ENCODE results near the gene HBEGF.

Gene HBEGF

DNA sequence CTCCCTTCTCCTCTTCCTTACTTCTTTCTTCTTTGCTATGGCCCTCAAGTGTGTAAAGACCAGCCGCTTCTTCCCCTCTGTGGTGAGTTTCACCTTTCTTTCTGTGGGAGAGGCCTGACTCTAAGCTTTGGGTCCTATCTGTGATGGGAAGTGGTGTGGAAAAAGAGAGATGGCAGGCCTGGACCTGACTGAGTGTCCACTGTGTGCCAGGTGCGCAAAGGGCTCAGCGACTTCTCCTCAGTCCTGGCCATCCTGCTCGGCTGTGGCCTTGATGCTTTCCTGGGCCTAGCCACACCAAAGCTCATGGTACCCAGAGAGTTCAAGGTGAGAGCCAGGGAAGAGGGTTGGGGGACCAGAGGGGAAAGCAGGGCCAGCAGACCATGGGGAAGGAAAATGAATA is 19.5 kb upstream of the HBEGF start:
- no peak for TF ChIP-seq EZH2 (IDR thresholded peaks at IDR 0.05; ENCODE audit: borderline replicate concordance, low read depth, low read length, severe bottlenecking)
- H3K4me2 ChIP-seq (ENCODE audit: insufficient read depth, low read length): no peak overlapping the region
- H3K9ac ChIP-seq (ENCODE audit: low read depth, low read length): no peak overlapping the region
- H2AFZ ChIP-seq (ENCODE audit: low read depth, low read length): no peak overlapping the region
- H3K4me1 ChIP-seq (ENCODE audit: insufficient read depth, low read length): no peaks in the 10 kb centered on the region
- H3K27ac ChIP-seq (ENCODE audit: low read length): no peak overlapping the region
- no peaks in the 10 kb centered on the region for H3K36me3 ChIP-seq (ENCODE audit: insufficient read depth, low read length)
- ATAC-seq (ENCODE audit: insufficient read depth, low read depth) (no peak), DNase-seq (no peak)
- H3K4me3 ChIP-seq (ENCODE audit: low read depth in 1 of 2, low read length in 2 of 2): no peak overlapping the region
- H3K27me3 ChIP-seq (ENCODE audit: insufficient read depth, low read length, poor library complexity): no peaks in the 10 kb centered on the region
- no peaks in the 10 kb centered on the region for H4K20me1 ChIP-seq (ENCODE audit: insufficient read depth, low read length)
- no peaks in the 10 kb centered on the region for H3K79me2 ChIP-seq (ENCODE audit: insufficient read depth, low read length)
- no peaks in the 10 kb centered on the region for H3K9me3 ChIP-seq (ENCODE audit: insufficient read depth, low read length, severe bottlenecking)

DNA sequence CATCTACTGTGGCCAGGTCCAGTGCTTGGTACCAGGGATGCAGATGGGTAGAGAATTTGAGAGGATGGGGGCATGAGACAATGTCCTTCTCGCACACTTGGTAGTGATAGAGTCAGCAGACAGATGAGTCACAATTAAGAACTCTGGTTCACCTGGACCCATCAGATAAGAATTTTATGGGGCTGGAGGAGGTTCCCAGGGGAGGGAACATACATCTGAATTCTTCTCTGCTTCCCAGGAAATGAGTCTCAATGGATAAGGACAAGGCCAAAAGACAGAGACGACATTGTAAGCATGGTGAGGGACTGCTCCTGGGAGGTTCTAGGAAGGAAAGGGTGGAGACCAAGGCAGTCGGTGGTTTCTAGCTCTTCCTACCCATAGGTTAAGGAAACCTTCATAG is 18.9 kb upstream of the HBEGF start:
- TF ChIP-seq EZH2 (IDR thresholded peaks at IDR 0.05; ENCODE audit: borderline replicate concordance, low read depth, low read length, severe bottlenecking) (no peak), CTCF (IDR thresholded peaks at IDR 0.05; ENCODE audit: borderline replicate concordance, extremely low read depth, low read length, poor library complexity, severe bottlenecking) (no peak)

DNA sequence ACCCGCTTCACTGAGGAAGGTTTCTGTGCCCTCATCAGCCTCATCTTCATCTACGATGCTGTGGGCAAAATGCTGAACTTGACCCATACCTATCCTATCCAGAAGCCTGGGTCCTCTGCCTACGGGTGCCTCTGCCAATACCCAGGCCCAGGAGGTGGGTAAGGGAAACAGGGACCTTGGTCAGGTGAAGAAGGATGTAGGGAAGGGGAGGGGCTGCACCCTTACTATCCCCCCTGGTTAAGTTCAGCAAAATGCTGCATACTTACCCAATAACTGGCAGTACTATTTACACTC is 18.0 kb upstream of the HBEGF start:
- no peaks in the 10 kb centered on the region for H3K4me1 ChIP-seq (ENCODE audit: insufficient read depth, low read length)
- H4K20me1 ChIP-seq (ENCODE audit: insufficient read depth, low read length): no peaks in the 10 kb centered on the region
- H3K9me3 ChIP-seq (ENCODE audit: insufficient read depth, low read length, severe bottlenecking): no peaks in the 10 kb centered on the region
- no peak overlapping the region for H3K4me2 ChIP-seq (ENCODE audit: insufficient read depth, low read length)
- no peaks in the 10 kb centered on the region for H3K27me3 ChIP-seq (ENCODE audit: insufficient read depth, low read length, poor library complexity)
- H3K9ac ChIP-seq (ENCODE audit: low read depth, low read length): no peak overlapping the region
- H3K79me2 ChIP-seq (ENCODE audit: insufficient read depth, low read length): no peaks in the 10 kb centered on the region
- ATAC-seq (ENCODE audit: insufficient read depth, low read depth) (no peak), DNase-seq (no peak)
- H3K27ac ChIP-seq (ENCODE audit: low read length): no peak overlapping the region
- no peak for TF ChIP-seq EZH2 (IDR thresholded peaks at IDR 0.05; ENCODE audit: borderline replicate concordance, low read depth, low read length, severe bottlenecking)
- TF ChIP-seq CTCF (IDR thresholded peaks at IDR 0.05; ENCODE audit: borderline replicate concordance, extremely low read depth, low read length, poor library complexity, severe bottlenecking): no peak
- H3K4me3 ChIP-seq (ENCODE audit: low read depth in 1 of 2, low read length in 2 of 2): no peak overlapping the region
- no peak overlapping the region for H2AFZ ChIP-seq (ENCODE audit: low read depth, low read length)
- no peaks in the 10 kb centered on the region for H3K36me3 ChIP-seq (ENCODE audit: insufficient read depth, low read length)

More for the DNA sequence above, 18.9 kb upstream of the HBEGF start:
- Histone ChIP-seq H3K9ac (ENCODE audit: low read depth, low read length) (no peak overlapping the region), H3K79me2 (ENCODE audit: insufficient read depth, low read length) (no peaks in the 10 kb centered on the region), H3K9me3 (ENCODE audit: insufficient read depth, low read length, severe bottlenecking) (no peaks in the 10 kb centered on the region), H3K4me3 (ENCODE audit: low read depth in 1 of 2, low read length in 2 of 2) (no peak overlapping the region), H3K27ac (ENCODE audit: low read length) (no peak overlapping the region), H3K4me2 (ENCODE audit: insufficient read depth, low read length) (no peak overlapping the region), H4K20me1 (ENCODE audit: insufficient read depth, low read length) (no peaks in the 10 kb centered on the region), H2AFZ (ENCODE audit: low read depth, low read length) (no peak overlapping the region), H3K36me3 (ENCODE audit: insufficient read depth, low read length) (no peaks in the 10 kb centered on the region), H3K27me3 (ENCODE audit: insufficient read depth, low read length, poor library complexity) (no peaks in the 10 kb centered on the region), H3K4me1 (ENCODE audit: insufficient read depth, low read length) (no peaks in the 10 kb centered on the region)
- DNase-seq: no peak
- no peak for ATAC-seq (ENCODE audit: insufficient read depth, low read depth)

GRCh38 chr5:140363631-140364471 is 17.4 kb upstream of the HBEGF start:
- Histone ChIP-seq H3K9me3 (ENCODE audit: insufficient read depth, low read length, severe bottlenecking) (no peaks in the 10 kb centered on the region), H3K27ac (ENCODE audit: low read length) (no peak overlapping the region), H3K36me3 (ENCODE audit: insufficient read depth, low read length) (no peaks in the 10 kb centered on the region), H3K4me3 (ENCODE audit: low read depth in 1 of 2, low read length in 2 of 2) (no peak overlapping the region), H3K9ac (ENCODE audit: low read depth, low read length) (no peak overlapping the region), H3K79me2 (ENCODE audit: insufficient read depth, low read length) (no peaks in the 10 kb centered on the region), H3K4me1 (ENCODE audit: insufficient read depth, low read length) (no peaks in the 10 kb centered on the region), H2AFZ (ENCODE audit: low read depth, low read length) (no peak overlapping the region), H3K4me2 (ENCODE audit: insufficient read depth, low read length) (no peak overlapping the region), H4K20me1 (ENCODE audit: insufficient read depth, low read length) (no peaks in the 10 kb centered on the region), H3K27me3 (ENCODE audit: insufficient read depth, low read length, poor library complexity) (no peaks in the 10 kb centered on the region)
- TF ChIP-seq CTCF (IDR thresholded peaks at IDR 0.05; ENCODE audit: borderline replicate concordance, extremely low read depth, low read length, poor library complexity, severe bottlenecking) (no peak), EZH2 (IDR thresholded peaks at IDR 0.05; ENCODE audit: borderline replicate concordance, low read depth, low read length, severe bottlenecking) (no peak)
- no peak for ATAC-seq (ENCODE audit: insufficient read depth, low read depth)
- DNase-seq: no peak

Data from DND-41 (cell line).